GM12865 (cell line): ENCODE measurements around the gene KLHL6.

ENCODE experiments used
- DNase-seq: peaks from one replicate; pipeline ENCODE4 v3.0.0; 2010; ENCODE audit warnings: low read depth
- H3K4me3 ChIP-seq: 2 replicates; pipeline ENCODE4 v1.5.1; 2011; ENCODE audit warnings: mild to moderate bottlenecking, low read depth, low read length, control low read depth
- CTCF ChIP-seq: IDR thresholded peaks from 2 replicates; pipeline ENCODE4 v1.5.1; 2011; ENCODE audit warnings: low read length, control low read depth, low read depth, inconsistent platforms; ENCODE audit not compliant: insufficient read depth; ENCODE audit errors: missing control alignments

KLHL6 gene

GRCh38 chr3:183587336-183587735, 31.8 kb upstream of the KLHL6 start:
- no peak for DNase-seq
- H3K4me3 ChIP-seq = no peak overlapping the region
- no peak for TF ChIP-seq CTCF

GRCh38 chr3:183586477-183586876, 31.0 kb upstream of the KLHL6 start:
- no peak for DNase-seq
- TF ChIP-seq CTCF = no peak
- H3K4me3 ChIP-seq = no peak overlapping the region

- no peak for TF ChIP-seq CTCF
- DNase-seq = no peak
- no peak overlapping the region for H3K4me3 ChIP-seq
These were observed 29.4 kb upstream of the KLHL6 start for GRCh38 chr3:183584914-183585280.

GRCh38 chr3:183584246-183584913, 28.9 kb upstream of the KLHL6 start:
- H3K4me3 ChIP-seq = no peak overlapping the region
- no peak for TF ChIP-seq CTCF
- no peak for DNase-seq

- no peak for TF ChIP-seq CTCF
- no peak overlapping the region for H3K4me3 ChIP-seq
- no peak for DNase-seq
These were observed 28.1 kb upstream of the KLHL6 start for GRCh38 chr3:183583331-183584245.

GRCh38 chr3:183582161-183582560, 26.7 kb upstream of the KLHL6 start:
- DNase-seq = no peak
- no peak overlapping the region for H3K4me3 ChIP-seq
- TF ChIP-seq CTCF = no peak
